SK-N-SH treated with all-trans-retinoic acid at 6 μM for 48 hours (cell line): ENCODE data around the gene MAP3K10.

Experiments
- ATAC-seq: fragments of 200-7000 bp; cut with Tn5 transposase; 3 replicates; pipeline ENCODE4 v1.9.1; 2020; ENCODE audit warnings: mild to moderate bottlenecking, moderate library complexity
- ARNTL ChIP-seq: fragments of 450-650 bp; formaldehyde crosslinking; IDR thresholded peaks from 2 replicates; pipeline ENCODE4 v1.5.0; 2020; ENCODE audit warnings: low read depth, mild to moderate bottlenecking, moderate library complexity, borderline replicate concordance
- CSRNP3 ChIP-seq: fragments of 250-450 bp; sonication (Bioruptor Pico); IDR thresholded peaks from 2 replicates; pipeline ENCODE4 v1.5.1; 2021; ENCODE audit warnings: mild to moderate bottlenecking, moderate library complexity
- GLIS3 ChIP-seq: fragments of 250-450 bp; sonication (Bioruptor Pico); IDR thresholded peaks from 2 replicates; pipeline ENCODE4 v1.5.0; 2020; ENCODE audit warnings: mild to moderate bottlenecking, moderate library complexity
- PATZ1 ChIP-seq: fragments of 250-450 bp; sonication (Bioruptor Pico); IDR thresholded peaks from 2 replicates; pipeline ENCODE4 v1.8.0; 2020; ENCODE audit warnings: mild to moderate bottlenecking, moderate library complexity, borderline replicate concordance
- POU6F1 ChIP-seq: fragments of 250-450 bp; sonication (Bioruptor Pico); IDR thresholded peaks from 2 replicates; pipeline ENCODE4 v1.8.0; 2021; ENCODE audit warnings: low read depth, mild to moderate bottlenecking, moderate library complexity, borderline replicate concordance
- RARB ChIP-seq: fragments of 250-450 bp; sonication (Bioruptor Pico); IDR thresholded peaks from 2 replicates; pipeline ENCODE4 v1.8.0; 2021; ENCODE audit warnings: mild to moderate bottlenecking, moderate library complexity
- SNAI2 ChIP-seq: fragments of 250-450 bp; sonication (Bioruptor Pico); IDR thresholded peaks from 2 replicates; pipeline ENCODE4 v1.5.0; 2020; ENCODE audit warnings: mild to moderate bottlenecking, moderate library complexity
- TCF4 ChIP-seq: fragments of 250-450 bp; sonication (Bioruptor Pico); IDR thresholded peaks from 2 replicates; pipeline ENCODE4 v1.8.0; 2021; ENCODE audit warnings: mild to moderate bottlenecking, moderate library complexity, borderline replicate concordance
- TSHZ2 ChIP-seq: fragments of 250-450 bp; sonication (Bioruptor Pico); IDR thresholded peaks from 2 replicates; pipeline ENCODE4 v1.5.0; 2020; ENCODE audit warnings: mild to moderate bottlenecking, moderate library complexity
- ZC3H10 ChIP-seq: fragments of 250-450 bp; sonication (Bioruptor Pico); IDR thresholded peaks from 2 replicates; pipeline ENCODE4 v1.5.1; 2021; ENCODE audit warnings: mild to moderate bottlenecking, moderate library complexity
- ZFP3 ChIP-seq: fragments of 250-450 bp; sonication (Bioruptor Pico); IDR thresholded peaks from 2 replicates; pipeline ENCODE4 v1.5.0; 2020; ENCODE audit warnings: mild to moderate bottlenecking, moderate library complexity
- ZFP30 ChIP-seq: fragments of 450-650 bp; formaldehyde crosslinking; IDR thresholded peaks from 2 replicates; pipeline ENCODE4 v1.5.0; 2022; ENCODE audit warnings: mild to moderate bottlenecking, moderate library complexity

MAP3K10 gene

GRCh38 chr19:40216013-40216776, 25.0 kb downstream of the MAP3K10 start (continued):
- TF ChIP-seq TSHZ2 (no peak), ZC3H10 (no peak), TCF4 (CRISPR knock-in tag) (no peak)

- no peak for ATAC-seq
- no peak for TF ChIP-seq SNAI2 (CRISPR knock-in tag)
- TF ChIP-seq PATZ1 (CRISPR knock-in tag): no peak
- no peak for TF ChIP-seq GLIS3 (CRISPR knock-in tag)
- TF ChIP-seq RARB (CRISPR knock-in tag): no peak
- no peak for TF ChIP-seq TCF4 (CRISPR knock-in tag)
- TF ChIP-seq CSRNP3 (CRISPR knock-in tag): no peak
- no peak for TF ChIP-seq TSHZ2
- TF ChIP-seq ZC3H10: no peak
- TF ChIP-seq, all 23 proteins: peak for 0
Measured at GRCh38 chr19:40216777-40217026, 25.5 kb downstream of the MAP3K10 start.

GRCh38 chr19:40217027-40217810, 26.0 kb downstream of the MAP3K10 start:
- no peak for ATAC-seq
- TF ChIP-seq GLIS3 (CRISPR knock-in tag): no peak
- no peak for TF ChIP-seq POU6F1 (CRISPR knock-in tag)
- TF ChIP-seq ZFP30 (CRISPR knock-in tag): no peak
- no peak for TF ChIP-seq ARNTL (CRISPR knock-in tag)
- TF ChIP-seq TSHZ2: no peak
- TF ChIP-seq SNAI2 (CRISPR knock-in tag): no peak
- TF ChIP-seq PATZ1 (CRISPR knock-in tag): no peak
- no peak for TF ChIP-seq ZFP3 (CRISPR knock-in tag)
- TF ChIP-seq CSRNP3 (CRISPR knock-in tag): no peak
